GM21367 (cell line): ENCODE results near the gene OR52I1.

Experiments
- ATAC-seq: cut with Tn5 transposase; IDR thresholded peaks from one replicate; pipeline ENCODE4 v1.9.1; 2021; ENCODE audit not compliant: unreplicated experiment

The OR52I1 gene

DNA sequence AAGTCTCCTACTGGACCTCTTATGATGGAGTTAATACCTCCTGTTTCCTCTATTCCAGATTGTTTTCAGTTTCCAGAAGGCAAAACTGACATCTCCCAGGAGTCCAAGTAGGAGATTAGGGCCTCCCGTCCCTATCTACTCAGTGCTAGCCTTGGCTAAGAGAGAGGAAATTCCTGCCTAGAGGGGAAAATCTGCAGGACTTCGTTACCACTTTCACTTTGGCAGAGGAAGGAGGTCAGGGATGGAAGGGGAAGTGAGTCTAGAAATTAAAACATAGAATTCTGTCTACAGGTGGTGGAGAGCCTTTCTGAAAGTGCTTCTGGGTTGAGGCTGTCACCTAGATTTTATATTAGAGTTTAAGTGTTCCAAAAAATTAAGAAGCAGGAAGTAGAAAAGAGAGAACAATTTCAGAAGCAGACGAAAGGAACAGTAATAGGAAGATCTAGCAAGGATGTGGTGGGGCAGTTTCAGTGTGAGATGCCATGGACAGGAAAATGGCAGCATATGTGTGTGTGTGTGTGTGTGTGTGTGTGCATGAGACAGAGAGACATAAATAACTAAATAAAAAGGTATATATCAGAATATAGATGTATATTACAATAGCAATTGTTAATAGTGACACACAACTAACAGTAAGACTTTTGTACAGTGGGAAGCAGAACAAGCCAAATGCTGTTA, 16.6 kb downstream of the OR52I1 start:
- ATAC-seq: no peak

- ATAC-seq: no peak
Observed at GRCh38 chr11:4611986-4612385, 18.1 kb downstream of the OR52I1 start.

DNA sequence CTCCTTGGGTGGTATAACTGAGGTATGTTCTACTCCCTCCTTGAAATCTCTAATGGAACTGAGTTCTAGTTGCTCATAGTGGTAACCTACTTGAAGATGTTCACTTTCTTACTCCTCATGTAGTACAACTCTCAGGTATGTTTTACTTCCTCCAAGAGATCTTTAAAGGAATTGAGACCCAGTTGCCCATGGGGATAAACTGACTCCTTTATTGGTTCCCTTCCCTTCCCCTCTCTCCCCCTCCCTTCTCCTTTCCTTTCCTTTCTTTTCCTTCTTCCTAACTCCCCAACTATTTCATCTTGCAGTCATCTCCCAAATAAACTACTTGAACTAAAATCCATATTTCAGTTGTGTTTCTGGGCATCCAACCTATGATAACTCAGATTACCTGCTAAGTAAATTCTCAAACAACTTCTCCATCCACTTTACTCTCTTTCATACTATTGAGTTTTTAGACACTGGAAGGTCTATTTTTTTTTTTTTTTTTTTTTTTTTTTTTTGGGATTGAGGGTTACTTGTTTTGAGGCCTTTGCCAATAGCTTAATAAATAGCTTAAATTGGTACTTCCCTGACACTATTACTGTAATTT, 22.1 kb downstream of the OR52I1 start:
- no peak for ATAC-seq

GRCh38 chr11:4619514-4619913, 25.7 kb downstream of the OR52I1 start:
- ATAC-seq: no peak

- no peak for ATAC-seq
Observed at GRCh38 chr11:4626207-4627099, 32.6 kb downstream of the OR52I1 start.

- ATAC-seq: no peak
Observed at GRCh38 chr11:4636136-4636535, 42.3 kb downstream of the OR52I1 start.

DNA sequence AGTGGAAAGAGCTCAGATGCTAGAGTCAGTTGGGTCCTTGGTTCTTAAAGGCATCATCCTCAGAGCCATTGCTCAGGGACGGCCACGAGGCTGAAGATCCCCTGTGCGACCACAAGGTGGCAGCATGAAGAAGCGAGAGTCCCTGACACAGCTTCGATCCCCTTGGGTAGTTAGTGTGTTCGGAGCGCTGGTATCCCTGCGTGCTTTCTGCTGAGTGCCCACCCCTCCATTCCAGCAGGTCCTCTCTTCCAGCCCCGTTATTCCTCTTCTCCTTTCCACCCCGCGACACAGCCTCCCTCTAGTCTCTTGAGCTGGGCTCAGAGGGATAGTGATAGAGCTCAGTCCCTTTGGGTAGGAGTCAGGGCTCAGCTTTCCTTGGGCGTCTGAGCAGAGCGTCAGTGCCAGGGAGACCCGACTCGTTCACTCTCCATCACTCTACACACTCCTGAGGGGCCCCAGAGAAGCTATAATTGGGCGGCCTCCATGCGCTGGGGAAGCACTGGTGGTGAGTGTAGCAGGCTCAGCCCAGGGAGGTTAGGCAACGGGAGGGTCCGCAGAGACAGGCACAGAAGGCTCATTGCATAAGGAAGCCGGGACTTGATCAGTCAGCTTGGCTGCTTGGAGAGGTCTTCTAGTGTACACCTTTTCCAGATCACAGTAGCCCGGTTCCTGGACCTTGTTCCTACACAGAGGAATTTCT, 43.3 kb downstream of the OR52I1 start, which contains the start of gene OR51D1:
TSS of gene OR51D1 (plus strand) at position 516 of the 700 bp plus-strand sequence. CDS start 2,314 bp downstream, outside the sequence.
- peak; percentile 87 for ATAC-seq

DNA sequence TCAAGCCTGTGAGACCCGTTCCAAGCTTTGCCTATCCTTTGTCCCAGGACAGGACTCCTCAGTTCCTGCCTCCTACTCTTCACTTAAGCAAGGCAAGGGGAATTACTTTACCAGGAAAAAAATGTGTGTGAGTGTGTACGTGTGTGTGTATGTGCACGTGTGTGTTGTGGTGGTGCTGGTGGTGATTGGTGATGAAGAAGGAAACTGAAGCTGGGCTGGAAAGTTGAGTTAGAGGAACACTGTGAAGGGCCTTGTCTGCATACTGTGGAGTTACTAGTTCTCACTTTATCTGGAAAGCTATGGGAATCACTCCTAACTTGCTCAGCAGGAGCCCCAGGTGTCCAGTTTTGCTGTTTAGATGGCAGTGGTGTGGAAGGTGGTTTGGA, 43.8 kb downstream of the OR52I1 start:
- no peak for ATAC-seq

- ATAC-seq: no peak
Observed at GRCh38 chr11:4639931-4640330, 46.1 kb downstream of the OR52I1 start.

DNA sequence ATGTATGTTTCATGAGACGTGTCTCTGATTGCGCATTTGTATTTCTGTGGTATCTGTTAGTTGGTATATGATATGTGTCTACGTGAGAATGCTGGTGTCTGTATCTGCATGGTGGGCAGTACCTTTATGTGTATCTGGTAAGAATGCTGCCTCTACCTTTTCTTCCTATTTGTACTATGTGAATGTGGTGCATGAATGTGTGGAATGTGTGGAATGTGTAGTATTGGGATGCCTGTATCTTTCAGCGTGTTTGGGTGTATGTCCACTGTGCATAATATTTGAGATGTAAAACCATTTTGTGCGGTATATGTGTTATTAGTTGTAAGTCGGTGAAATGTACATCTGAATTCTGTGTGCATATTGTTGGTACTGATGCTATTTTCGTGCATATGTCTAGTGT, 47.7 kb downstream of the OR52I1 start:
- ATAC-seq: no peak

GRCh38 chr11:4642043-4642442, 48.2 kb downstream of the OR52I1 start:
- ATAC-seq: no peak

- no peak for ATAC-seq
Observed at GRCh38 chr11:4643076-4643475, 49.2 kb downstream of the OR52I1 start.

GRCh38 chr11:4643682-4644081, 49.8 kb downstream of the OR52I1 start, which contains the start of gene OR51E1:
Gene OR51E1 (plus strand): TSS chr11:4643982. CDS start chr11:4652527, 8,545 bp downstream.
- no peak for ATAC-seq

GRCh38 chr11:4644233-4644632, 50.4 kb downstream of the OR52I1 start:
- no peak for ATAC-seq
